Bone marrow (tissue), 2 donors: ENCODE measurements around the gene LRRN3.
A peak's percentile ranks its signal among the peaks of the same experiment; 100 is the strongest.

ENCODE experiments used
- DNase-seq, 2 donors: peaks; one replicate each; lab custom pipeline; 2025; lab: John Stamatoyannopoulos, UW

The LRRN3 gene

DNA sequence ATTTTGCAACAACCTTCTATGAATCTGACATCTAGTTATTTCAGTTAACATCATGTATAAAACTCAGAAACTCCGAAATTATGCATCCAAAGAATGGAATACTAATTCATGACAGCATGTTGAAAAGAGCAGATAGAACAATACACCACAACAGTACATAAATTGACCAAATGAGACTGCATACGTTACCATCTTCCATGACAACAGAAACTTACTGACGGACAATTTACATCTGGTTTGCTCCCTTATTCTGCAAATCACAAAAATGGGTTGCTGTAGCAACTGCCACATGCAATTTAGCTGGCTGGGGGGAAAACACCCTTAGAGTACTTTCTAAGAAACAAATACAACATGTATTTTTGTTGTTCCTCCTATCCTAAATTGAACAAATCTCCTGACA, 14.3 kb downstream of the LRRN3 start:
- DNase-seq: no peak

- DNase-seq: no peak
Measured at GRCh38 chr7:111107579-111107978, 16.7 kb downstream of the LRRN3 start.

DNA sequence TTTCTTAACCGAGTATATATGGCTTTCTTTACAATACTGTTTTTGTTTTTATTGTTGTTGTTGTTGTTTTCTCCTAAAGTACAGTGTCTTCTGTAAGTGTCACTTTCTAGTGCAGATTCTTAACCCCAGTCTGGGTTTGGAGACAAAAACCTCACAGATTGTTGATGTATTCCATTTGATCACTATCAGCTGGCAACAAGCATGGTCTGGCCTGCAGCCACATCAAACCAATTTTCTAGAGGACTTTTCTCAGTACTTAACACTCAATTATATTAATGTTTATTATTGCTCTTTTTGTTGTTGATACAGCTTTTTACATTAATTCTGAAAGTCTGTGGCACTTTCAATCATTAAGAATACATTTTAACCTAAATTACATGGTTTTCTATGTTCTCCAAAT, 17.1 kb downstream of the LRRN3 start:
- DNase-seq: no peak

GRCh38 chr7:111108496-111108895, 17.6 kb downstream of the LRRN3 start:
- no peak for DNase-seq

- DNase-seq: no peak
Measured at GRCh38 chr7:111112439-111112838, 21.5 kb downstream of the LRRN3 start.

GRCh38 chr7:111113263-111114017, 22.5 kb downstream of the LRRN3 start:
- DNase-seq: no peak

DNA sequence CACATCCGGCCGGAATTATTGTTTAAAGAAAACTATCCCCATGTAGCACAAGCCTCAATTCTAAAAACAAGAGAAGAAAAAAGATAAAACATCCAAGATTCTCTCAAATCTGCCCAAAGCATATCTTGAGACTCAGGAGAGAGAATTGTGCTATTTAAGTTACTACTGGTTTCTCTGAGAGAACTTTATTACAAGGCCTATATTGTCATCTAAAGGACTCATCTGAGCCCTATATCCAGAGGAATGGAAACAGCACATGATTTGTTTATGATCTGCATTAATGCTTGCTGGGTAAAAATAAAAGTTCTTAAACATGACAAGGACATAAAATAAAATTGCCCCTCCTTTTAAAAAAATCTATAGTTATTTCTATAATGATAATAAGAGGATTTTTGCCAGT, 25.0 kb downstream of the LRRN3 start:
- no peak for DNase-seq

- DNase-seq: no peak
Measured at GRCh38 chr7:111126987-111127386, 36.1 kb downstream of the LRRN3 start.

DNA sequence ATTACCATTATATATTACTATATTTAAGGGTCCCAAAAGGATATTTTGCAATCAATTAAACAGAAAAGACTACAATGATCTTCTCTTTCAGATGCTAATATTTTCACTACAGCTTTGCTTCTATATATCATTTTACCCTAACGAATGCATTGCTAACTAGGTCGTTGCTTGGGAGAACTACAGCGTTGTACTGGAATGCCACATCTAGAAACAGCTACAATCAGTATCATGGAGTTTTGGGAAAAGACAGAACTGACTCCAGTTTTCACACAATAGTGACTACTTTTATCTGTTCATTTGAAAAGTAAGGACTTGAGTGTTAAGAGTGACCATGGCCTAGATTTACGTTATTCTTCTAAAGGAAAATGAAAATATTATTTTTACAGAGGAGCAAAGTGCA, 38.5 kb downstream of the LRRN3 start:
- no peak for DNase-seq

DNA sequence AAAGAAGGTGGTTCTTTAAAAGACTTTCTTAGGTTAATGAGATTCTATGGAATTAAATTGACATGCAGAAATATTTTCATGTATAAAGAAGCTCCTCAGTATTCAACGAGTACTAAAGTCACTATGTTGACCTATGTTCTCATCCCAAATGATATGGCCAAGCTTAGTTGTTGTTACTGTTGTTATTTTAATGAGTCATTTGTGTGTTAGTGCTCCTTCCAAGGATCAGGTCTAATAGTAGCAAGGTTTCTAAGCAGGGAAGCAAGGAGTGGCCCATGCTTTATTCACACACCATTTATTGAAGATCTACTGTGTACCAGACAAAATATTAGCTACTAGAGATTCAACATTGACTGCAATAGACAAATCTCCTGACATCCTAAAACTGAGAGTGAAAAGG, 41.9 kb downstream of the LRRN3 start:
- DNase-seq: no peak

DNA sequence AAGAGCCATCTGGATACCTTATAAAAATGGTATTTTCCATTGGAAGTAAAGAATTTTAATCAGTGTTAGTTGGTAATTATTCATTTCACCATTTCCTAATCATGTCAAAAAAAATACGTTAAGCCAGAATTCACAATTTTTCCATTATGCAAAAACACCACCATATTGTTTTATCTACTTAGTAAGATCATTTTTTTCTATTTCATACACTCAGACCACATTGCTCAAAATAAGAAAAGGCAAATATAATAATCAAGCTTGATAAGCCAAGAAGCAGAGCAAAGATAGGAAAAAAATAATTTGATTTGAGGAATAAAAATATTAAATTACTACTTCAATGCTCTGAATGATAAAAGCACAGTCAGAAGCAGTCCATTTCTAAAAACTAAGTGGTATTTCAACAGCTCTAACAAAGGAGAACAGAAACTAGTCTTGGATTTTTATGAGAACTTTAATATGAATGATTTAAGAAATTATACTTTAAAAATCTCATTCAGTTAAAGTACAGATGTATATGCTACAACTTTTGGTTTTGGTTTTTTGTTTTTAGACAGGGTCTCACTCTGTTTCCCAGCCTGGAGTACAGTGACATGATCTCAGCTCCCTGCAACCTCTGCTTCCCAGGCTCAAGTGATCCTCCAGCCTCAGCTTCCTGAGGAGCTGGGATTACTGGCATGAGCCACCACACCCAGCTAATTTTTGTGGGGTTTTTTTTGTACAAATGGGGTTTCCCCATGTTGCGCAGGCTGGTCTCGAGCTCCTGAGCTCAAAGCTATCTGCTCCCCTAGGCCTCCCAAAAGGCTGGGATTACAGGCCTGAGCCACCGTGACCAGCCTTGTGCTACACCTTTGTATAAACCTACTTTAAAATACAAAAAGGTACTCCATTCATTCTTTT, 46.6 kb downstream of the LRRN3 start:
- peak in 1 of 2 donors; percentile 7 for DNase-seq

DNA sequence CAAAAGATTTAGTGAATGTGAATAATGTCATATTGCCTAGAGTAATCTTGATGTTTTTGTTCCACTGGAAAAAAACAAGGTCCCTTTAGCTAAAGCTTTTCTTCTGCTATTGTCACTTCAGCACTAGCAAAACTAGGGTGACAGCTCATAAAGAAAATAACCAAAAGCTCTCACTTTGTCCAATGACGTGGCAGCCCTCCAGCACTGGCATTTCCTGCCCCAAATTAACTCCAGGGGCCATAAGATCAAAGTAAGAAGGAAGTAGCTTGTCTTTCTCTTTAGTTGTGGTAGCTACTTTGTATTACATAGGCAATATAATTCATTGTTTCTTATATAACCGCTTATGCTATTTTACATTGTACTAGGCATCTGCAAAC, 47.3 kb downstream of the LRRN3 start:
- peak; percentile 3 to 23 for DNase-seq

- DNase-seq: no peak
Measured at GRCh38 chr7:111138586-111138985, 47.7 kb downstream of the LRRN3 start.

DNA sequence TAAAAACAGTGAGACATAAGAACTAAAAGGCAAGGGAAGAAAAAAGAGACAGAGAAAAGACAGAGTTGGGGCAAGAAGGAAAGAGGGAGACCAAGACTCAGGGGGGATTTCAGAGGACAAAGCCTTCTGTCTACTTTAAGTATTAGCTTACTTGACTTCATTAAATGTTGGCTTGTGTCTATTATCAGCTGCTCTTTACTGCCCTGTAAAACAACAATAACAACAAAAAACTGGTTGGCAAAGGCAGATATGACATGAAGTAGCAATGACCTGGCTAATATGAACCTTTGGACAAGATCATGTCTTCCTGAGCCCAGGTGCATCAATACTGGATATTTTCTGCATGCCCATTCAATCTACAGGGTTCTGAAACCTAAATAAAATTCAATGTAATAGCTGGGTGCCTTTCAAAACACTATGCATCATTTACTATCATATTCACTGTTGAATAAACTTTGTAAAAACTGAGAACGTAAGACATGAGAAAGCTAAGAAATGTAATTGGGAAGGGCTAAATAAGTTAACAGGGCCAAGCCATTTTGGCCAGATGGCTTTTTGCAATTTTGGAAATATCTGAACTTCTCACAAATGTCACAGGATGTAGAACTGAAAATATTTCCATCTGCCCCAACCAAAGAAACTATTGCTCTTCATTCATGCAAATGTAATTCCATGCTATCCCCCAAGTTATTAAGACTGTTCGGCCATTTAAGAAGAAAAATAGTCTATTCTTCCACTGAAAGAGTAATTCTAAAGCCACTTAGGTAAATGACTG, 49.4 kb downstream of the LRRN3 start:
- no peak for DNase-seq

DNA sequence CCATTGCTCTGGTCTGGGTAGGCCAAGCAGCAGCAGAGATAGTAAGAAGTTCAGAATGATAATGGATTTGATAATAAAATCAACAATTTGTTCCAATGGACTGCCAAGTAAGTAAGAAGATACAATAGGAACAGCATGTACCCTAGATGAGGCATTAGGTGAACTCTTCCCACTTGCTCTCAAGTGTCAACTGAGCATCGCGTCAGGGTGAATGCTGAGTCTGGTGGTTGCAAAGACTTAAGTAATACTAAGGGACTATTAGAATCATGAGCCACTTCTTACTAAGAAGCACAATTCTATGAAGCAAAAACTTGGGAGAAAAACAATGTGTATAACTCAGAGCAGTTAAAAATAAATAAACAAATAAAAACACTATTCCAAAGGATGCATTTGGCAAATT, 54.5 kb downstream of the LRRN3 start:
- DNase-seq: no peak

GRCh38 chr7:111146136-111146535, 55.2 kb downstream of the LRRN3 start:
- no peak for DNase-seq

- DNase-seq: no peak
Measured at GRCh38 chr7:111147708-111148533, 57.0 kb downstream of the LRRN3 start.

DNA sequence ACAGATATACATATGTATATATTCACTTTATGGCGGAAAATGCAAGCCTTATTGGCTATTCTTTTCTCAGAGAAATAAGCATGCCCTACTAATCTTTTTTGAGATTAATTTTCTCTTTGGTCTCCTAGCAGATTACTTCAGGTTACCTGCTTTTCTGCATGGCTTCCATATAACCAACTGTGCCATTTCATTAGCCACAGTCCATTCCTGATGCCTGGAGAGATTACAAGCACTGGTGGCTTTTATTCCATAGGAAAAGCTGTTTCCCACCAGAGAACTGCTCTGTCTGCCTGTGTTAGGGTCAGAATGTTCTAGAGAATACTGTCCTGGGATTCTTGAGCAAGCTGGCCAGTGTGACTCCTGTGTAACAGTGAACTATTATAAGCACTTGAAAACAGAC, 59.8 kb downstream of the LRRN3 start:
- no peak for DNase-seq

GRCh38 chr7:111159426-111159825, 68.5 kb downstream of the LRRN3 start:
- DNase-seq: no peak

GRCh38 chr7:111160297-111160696, 69.4 kb downstream of the LRRN3 start:
- DNase-seq: no peak

DNA sequence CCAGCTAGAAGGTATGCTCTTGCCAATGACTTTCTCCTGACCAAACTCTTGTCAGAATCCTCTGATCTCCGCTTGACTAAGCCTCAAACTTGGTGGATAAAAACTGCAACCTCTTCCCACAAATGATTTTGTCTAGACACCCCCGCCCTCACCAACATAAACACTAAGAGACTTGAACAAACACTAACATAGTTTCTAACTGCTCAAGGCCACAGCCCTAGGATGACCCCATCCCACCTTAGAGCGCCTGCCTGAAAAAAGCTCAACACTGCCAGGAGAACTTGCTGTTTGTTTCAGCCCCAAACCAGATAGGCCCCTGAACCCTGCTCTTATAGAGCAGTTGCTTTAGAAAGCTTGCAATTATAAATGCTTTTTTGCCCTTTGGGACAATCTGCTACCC, 71.8 kb downstream of the LRRN3 start:
- no peak for DNase-seq

DNA sequence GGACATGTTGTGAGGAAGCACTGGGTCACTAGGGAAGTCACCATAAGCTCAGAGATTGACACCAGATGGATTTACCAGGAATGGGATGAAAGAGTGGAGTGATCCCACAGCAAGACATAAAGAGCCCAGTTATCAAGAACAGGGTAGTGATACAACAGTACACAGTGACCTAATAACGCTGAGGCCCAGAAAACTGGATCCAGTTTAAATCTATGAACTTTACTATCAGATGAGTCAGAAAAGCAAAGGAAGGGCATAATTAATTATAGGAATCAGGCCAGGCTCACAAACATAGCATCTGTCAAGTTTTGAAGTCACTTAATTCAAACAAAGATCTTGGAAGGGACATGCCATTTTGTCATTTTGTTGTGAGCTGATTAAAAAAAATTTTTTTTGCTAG, 73.5 kb downstream of the LRRN3 start:
- DNase-seq: no peak
